Fibroblast of the conjunctiva (primary cell): ENCODE results near the gene TUBB8B.
"Not testable (repeated sequence)": the region's sequence is repeated elsewhere in the genome, so short reads cannot be mapped to it uniquely, and the experiment has no call there.

Experiments
- DNase-seq: peaks from one replicate; pipeline ENCODE4 v3.0.0-alpha.2; 2010; ENCODE audit warnings: low read depth

TUBB8B gene

DNA sequence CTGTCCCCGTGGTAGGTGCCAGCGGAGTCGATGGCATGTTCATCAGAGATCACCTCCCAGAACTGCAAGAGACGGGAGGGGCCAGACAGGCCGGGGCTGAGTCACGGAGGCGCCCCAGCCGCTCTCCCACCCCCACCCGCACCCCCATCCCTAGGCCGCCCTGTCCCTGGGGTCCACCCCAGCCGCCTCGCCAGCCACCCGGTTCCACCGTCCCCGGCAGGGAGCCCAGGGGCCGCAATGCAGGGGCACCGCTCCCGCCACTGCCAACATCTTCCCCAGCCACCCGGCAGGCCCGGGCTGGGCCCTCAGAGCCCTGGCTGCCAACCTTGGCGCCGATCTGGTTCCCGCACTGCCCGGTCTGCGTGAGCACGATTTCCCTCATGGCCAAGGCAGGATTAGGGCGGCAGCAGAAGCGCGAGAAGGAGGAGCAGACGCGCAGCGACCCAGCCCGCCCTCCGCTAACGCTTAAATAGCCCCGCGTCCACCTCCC is at the start of gene TUBB8B:
TUBB8B (minus strand) TSS at position 440 of the 490 bp plus-strand sequence; CDS start at position 382, 58 bp downstream.
- not testable (repeated sequence) for DNase-seq

DNA sequence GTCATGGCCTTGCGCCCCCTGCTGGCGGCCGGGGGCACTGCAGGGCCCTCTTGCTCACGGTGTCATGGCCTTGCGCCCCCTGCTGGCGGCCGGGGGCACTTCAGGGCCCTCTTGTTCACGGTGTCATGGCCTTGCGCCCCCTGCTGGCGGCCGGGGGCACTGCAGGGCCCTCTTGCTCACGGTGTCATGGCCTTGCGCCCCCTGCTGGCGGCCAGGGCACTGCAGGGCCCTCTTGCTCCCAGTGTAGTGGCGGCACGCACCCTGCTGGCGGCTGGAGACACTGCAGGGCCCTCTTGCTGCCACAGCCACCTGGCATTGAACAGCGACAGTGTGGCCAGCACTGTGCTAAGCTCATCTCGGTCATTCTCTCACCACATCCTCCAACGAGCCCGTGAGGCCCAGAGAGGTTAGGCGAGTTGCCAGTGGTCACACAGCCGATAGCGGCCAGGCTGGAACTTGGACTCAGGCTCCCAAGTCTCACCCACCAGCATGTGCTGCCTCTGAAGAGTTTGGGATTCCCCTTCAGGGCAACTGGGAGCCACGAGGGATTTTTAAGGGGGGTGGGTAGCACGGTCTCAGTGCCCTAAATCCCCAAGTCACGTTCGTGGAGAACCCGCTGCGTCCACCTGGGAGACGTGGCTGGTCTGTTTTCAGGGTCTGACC is 48.0 kb upstream of the TUBB8B start:
- not testable (repeated sequence) for DNase-seq

DNA sequence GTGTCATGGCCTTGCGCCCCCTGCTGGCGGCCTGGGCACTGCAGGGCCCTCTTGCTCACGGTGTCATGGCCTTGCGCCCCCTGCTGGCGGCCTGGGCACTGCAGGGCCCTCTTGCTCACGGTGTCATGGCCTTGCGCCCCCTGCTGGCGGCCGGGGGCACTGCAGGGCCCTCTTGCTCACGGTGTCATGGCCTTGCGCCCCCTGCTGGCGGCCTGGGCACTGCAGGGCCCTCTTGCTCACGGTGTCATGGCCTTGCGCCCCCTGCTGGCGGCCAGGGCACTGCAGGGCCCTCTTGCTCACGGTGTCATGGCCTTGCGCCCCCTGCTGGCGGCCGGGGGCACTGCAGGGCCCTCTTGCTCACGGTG is 47.3 kb upstream of the TUBB8B start:
- DNase-seq, result not testable (repeated sequence)

DNA sequence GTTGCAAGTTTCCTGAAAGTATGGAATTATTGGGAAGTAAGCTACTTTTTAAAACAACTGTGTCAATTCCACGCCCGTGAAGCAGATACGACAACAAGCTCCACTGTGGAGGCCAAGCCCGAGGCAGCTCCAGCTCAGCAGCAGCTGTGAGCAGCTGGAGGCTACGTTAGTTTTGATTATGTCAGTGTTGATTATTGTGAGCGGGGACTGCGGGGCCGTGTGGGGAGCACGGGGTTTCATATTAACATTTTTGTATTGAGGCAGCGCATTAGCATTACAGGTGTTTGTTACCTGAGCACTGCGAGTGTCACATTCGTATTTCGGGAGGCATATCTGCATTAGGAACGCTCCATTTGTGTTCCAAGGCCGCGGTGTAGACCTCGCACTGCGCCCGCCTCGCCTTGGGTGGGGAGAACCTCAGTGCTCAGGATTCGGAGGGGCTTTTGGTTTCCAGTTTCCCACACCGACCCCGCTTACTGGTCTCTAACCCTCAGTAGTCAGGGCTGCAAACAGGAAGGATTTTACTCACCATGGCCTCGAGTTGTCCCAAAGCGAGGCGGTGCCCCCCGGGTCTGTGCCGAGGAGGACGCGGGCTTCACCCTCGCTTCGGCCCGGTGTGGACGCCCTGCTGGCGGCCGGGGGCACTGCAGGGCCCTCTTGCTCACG is 46.8 kb upstream of the TUBB8B start:
- DNase-seq, result not testable (repeated sequence)

DNA sequence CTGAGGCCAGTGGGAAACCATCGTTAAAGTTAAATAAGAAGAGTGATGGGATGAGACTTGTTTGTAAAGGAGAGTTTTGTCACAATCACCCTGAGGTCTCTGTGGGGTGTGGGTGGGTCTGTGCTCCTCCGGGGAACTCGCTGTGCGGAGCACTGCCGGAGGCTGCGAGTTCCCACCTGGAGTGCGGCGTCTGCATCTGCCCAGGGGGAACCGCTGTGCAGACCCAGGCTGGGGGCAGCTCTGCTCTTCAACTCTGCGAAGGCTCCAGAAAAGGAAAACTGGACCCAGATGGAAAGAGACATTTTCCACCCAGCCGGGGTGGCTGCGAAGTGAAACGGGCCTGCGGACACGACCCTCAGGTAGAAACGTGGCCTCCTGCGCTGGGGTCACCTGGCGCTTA is 46.2 kb upstream of the TUBB8B start:
- DNase-seq, result not testable (repeated sequence)

DNA sequence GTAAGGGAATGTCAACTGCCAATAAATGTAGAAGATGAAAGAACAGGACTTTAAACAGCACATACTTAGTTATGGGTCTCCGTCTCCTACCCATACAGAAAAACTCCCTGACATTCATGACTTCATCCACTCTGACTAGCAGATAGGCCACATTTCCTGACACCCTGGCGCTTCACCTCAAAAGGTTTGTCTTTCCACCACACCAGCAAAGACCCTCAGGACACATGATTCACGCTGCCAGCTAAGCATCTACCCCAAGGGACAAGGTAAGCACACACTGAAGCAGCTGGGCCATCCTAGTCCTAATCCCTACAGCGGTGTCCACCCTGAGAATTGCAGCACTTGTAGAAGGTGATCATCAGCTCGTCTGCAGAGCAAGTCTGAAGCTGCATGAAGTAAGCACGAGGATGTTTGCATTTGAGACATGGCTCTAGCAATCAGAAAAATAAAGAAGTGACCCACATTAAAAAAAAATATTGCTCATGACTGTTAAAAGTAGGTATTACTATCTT is 44.5 kb upstream of the TUBB8B start:
- not testable (repeated sequence) for DNase-seq

DNA sequence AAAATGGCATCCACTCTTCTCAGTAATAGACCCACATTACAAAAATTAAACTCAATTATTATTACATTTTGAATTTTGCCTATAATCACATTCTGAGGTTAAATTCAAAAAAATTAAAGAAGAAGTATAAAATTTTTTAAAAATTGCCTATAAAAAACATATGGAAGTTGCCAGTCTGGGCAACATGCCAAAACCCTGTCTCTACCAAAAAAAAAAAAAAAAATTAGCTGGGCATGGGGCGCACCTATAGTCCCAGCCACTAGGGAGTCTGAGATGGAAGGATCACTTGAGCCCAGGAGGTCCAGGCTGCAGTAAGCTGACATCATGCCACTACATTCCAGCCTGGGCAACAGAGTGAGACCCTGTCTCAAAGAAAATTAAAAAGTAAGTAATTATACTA is 42.1 kb upstream of the TUBB8B start:
- not testable (repeated sequence) for DNase-seq

DNA sequence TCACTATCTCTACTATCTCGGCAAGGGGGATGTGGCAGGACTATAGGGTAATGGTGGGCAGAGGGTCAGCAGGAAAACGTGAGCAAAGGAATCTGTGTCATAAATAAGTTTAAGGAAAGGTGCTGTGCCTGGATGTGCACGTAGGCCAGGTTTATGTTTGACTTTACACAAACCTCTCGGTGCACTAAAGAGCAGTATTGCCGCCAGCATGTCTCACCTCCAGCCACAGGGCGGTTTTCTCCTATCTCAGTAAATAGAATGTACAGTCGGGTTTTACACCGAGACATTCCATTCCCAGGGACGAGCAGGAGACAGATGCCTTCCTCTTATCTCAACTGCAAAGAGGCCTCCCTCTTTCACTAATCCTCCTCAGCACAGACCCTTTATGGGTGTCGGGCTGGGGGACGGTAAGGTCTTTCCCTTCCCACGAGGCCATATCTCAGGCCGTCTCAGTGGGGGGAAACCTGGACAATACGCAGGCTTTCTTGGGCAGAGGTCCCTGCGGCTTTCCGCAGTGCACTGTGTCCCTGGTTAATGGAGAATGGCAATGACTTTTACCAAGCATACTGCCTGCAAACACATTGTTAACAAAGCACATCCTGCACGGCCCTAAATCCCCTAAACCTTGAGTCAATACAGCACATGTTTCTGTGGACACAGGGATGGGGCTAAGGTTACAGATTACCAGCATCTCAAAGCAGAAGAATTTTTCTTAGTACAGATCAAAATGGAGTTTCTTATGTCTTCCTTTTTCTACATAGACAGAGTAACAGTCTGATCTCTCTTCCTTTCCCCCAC is 41.2 kb upstream of the TUBB8B start:
- DNase-seq, result not testable (repeated sequence)

DNA sequence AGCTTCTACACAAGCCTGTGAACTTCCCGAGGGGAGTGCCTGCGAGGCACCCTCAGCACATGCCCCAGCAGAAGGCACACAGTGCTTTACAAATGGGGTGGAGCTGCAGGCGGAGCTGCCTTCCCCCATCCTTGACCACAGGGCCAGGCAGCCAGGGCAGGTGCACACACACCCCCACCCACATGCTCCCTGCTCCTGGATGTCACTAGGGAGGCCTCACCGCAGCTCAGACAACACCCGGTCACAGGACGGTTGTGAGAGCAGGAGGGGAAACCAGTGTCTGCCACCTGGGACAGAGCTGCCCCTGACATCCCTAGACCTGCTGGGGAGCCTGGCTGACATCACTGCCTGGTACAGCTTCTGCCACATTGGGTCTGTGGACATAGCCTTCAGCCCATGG is 39.7 kb upstream of the TUBB8B start:
- not testable (repeated sequence) for DNase-seq

DNA sequence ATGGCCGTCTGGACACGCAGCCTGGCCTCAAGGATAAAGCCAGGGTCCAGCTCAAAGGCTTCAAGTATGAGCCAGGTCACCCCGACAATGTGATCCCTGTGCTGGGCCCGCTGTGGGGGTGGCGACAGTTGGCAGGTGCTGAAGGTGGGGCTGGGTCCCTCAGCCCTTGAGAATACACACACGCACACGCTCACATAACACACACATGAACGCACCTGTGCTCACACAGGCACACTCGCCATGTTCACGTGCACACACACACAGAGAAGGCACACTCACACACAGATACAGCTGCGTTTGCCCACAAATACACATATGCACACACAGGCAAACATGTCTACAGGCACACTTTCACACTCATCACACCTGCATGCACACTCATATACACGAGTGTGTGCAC is 35.4 kb upstream of the TUBB8B start:
- DNase-seq, result not testable (repeated sequence)

DNA sequence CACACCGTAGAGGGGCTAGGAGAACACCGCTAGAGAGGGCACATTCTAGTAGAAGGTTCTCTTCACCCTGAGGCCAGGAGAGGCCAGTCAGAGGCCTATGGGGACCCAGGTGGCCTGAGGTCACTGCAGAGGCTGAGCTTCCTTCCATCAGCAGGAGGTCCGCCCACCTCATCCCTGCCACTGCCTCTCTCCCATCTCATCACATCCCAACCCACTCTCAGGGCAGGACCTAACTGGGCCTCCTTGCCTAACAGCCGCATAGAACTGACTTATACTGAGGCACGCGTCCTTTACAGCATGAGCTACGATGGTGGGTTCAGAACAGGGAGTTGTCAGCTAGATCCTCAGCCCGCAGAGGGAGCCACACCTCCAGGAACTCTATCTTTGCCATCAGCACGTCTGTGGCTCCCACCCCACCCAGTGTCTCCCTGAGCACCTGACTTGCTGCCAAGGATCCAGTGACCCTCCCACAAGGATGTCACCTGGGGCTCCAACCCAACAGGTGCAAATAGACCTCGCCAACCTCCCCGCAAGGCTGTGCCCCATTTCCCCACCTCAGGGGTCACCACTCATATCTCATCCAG is 33.3 kb upstream of the TUBB8B start:
- DNase-seq, result not testable (repeated sequence)

DNA sequence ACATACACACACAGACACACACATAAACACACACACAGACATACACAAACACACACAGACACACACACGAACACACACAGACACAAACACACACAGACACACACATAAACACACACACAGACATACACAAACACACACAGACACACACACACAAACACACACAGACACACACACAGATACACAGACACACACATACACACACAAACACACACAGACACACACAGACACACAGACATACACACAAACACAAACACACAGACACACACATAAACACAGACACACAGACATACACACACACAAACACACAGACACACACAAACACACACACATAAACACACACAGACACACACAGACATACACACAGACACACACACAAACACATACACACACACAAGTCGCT is 31.5 kb upstream of the TUBB8B start:
- not testable (repeated sequence) for DNase-seq

DNA sequence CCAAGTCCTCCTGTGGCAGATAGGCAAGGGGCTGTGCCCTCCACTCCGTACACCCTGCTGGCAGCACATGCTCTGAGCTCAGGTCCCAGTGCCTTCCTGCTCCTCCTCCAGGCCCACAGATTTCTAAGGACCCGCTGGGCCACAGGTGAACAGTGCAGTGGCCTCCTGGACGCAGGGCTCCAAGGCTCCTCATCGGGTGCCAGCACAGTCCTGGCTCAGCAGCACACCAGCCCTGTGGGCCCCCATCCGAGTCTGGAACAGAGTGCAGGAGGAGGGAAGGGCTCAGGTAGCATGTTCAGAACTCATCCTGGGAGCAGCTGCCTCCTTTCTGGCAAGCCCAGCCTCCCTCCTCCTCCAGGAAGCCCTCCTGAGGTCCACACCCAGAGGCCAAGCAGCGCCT is 30.8 kb upstream of the TUBB8B start:
- DNase-seq, result not testable (repeated sequence)

DNA sequence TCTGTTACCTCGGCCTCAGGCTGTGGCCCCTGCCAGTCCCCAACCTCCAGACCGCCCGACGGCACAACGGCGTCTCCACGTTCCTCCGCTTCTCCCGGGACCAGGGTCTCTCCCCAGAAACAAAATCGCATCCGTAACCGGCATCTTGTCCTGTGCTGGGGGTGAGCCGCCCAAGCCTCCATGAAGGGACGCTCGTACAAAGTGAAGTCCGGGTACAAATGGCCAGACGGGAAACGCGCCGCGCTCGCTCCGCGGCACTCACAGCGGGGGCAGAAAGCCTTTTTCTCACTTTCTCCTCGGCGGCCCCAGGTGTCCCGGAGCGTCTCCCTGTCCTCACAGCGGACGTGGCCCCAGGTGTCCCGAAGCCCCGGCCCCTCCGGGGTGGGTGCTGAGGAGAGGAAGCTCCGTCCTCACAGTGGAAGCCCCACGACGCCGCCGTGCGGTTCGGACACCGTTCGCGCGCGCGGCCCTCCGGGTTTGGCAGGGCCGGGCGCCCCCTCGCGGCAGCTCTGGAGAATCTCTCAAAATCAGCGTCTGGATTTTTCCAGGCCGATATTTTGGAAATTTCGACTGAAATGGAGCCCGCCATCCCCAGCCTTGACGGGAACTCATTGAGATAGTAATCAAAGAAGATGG is 26.2 kb upstream of the TUBB8B start:
- not testable (repeated sequence) for DNase-seq

DNA sequence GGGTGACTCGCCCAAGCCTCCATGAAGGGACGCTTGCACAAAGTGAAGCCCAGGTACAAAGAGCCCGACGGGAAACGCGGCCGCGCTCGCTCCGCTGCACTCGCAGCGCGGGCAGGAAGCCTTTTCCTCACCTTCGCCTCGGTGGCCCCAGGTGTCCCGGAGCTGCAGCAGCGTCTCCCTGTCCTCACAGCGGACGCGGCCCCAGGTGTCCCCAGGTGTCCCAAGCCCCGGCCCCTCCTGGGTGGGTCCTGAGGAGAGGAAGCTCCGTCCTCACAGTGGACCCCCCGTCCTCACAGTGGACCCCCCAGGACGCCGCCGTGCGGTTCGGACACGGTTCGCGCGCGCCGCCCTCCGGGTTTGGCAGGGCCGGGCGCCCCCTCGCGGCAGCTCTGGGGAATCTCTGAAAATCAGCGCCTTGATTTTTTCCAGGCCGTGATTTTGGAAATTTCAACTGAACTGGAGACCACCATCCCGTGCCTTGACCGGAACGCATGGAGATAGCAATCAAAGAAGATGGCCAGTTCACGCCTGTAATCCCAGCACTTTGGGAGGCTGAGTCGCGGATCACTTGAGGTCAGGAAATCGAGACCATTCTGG is 23.9 kb upstream of the TUBB8B start:
- not testable (repeated sequence) for DNase-seq

DNA sequence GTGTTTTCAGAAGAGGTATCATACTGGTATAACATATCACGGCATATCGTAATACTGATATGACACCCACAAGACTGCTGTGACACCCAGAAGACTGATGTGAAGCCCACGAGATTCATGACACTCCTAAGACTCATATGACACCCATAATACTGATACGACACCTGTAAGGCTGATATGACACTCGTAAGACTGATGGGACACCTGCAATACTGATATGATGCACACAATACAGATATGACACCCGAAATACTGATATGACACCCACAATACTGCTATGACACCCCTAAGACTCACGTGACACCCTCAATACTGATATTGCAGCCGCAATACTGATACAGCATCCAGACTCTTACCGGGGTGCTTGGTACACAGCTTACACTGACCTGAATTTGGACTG is 18.3 kb upstream of the TUBB8B start:
- DNase-seq, result not testable (repeated sequence)

DNA sequence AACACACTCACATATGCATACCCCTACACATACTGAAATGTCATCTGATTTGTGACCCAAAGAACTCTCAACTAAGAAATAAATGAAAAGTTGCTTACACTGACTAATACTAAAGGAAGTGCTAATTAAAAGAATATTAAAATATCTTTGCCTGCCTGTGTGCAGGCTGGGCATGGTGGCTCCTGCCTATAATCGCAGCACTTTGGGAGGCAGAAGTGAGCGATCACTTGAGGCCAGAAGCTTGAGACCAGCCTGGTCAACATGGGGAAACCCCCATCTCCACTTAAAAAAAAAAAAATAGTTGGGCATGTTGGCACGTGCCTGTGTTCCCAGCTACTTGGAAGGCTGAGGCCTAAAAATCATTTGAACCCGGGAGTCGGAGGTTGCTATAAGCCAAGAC is 14.9 kb upstream of the TUBB8B start:
- not testable (repeated sequence) for DNase-seq

DNA sequence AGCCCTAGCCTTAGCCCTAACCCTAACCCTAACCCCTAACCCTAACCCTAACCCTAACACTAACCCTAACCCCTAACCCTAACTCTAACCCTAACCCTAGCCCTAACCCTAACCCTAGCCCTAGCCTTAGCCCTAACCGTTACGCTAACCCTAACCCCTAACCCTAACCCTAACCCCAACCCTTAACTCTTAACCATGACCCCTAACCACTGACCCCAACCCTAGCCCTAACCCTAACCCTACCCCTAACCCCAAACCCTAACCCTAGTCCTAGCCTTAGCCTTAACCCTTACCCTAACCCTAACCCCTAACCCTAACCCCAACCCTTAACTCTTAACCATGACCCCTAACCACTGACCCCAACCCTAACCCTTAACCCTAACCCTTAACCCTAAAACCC is 14.2 kb upstream of the TUBB8B start:
- not testable (repeated sequence) for DNase-seq

DNA sequence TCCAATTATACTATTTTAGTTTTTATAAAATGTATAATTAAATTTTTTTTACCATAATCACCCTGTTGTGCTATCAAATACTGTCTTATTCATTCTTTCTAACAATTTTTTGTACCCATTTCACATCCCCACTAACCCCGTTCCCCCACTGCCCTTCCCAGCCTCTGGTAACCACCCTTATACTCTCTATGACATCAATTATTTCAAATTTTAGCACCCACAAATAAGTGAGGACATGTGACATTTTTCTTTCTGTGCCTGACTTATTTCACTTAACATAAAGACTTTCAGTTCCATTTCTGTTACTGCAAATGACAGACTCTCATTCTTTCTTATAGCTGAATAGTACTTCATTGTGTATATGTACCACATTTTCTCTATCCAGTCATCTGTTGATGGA is 5.0 kb upstream of the TUBB8B start:
- not testable (repeated sequence) for DNase-seq

DNA sequence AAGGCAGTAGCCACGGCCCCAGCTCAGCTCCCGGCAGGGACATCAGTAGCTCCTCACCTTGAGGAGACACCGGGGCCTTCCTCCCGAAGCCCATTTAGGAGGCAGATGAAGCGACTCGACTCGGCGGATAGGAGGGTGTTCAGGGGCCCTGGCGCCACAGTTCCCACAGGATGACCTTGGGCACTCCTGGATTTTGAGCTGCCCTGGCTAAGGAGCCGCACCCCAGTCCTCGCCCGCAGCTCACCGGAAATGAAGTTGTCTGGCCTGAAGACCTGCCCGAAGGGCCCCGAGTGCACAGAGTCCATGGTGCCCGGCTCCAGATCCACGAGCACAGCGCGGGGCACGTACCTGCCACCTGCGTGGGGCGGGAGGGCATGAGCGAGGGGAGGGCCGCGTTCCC is 719 bp downstream of the TUBB8B start:
- not testable (repeated sequence) for DNase-seq

DNA sequence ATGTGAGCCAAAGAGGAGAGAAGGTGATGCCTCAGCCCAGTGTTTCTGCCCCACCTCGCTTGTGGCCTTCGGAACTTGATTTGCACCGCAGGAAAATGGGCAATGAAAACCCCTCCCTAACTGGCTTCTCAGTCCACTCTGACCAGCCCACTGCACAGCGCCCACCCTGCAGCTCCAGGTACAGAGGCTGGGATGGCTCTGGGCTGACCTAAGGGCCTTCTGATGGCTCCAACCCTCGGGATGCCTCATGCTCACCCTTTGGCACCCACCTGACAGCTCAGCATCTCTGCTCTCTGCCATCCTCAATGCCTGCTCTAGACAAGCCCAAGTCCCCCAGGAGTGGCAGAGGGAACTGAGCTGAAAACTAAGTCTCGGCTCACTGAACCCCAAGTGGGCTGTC is 36.2 kb downstream of the TUBB8B start:
- not testable (repeated sequence) for DNase-seq
